Astrocyte (in vitro differentiated cells and primary cell): ENCODE results near the gene S1PR3. TPM values are rescaled to one million over a fixed set of nuclear protein-coding genes. Genes with fewer than 3 reads are reported as not detected.

Source experiments
- DNase-seq: peaks from one replicate; pipeline ENCODE4 v3.0.0-alpha.2; 2010; ENCODE audit warnings: low read depth
- FAIRE-seq: peaks from 2 replicates; lab custom pipeline; 2011; peaks lifted over from hg19 to GRCh38; lab: Jason Lieb, UNC
- H2AFZ ChIP-seq: 2 replicates; pipeline ENCODE4 v1.6.0; 2012; ENCODE audit warnings: low read depth, low read length, inconsistent platforms
- H3K27ac ChIP-seq: 2 replicates; pipeline ENCODE4 v1.5.1; 2011; ENCODE audit warnings: low read depth, low read length, inconsistent platforms
- H3K27me3 ChIP-seq: 2 replicates; pipeline ENCODE4 v1.6.0; 2011; ENCODE audit warnings: low read length, inconsistent platforms; ENCODE audit not compliant: insufficient read depth
- H3K36me3 ChIP-seq: 2 replicates; pipeline ENCODE4 v1.5.1; 2011; ENCODE audit warnings: low read length, inconsistent platforms; ENCODE audit not compliant: insufficient read depth
- H3K4me1 ChIP-seq: 2 replicates; pipeline ENCODE4 v1.5.1; 2011; ENCODE audit warnings: low read length, inconsistent platforms; ENCODE audit not compliant: insufficient read depth
- H3K4me2 ChIP-seq: 2 replicates; pipeline ENCODE4 v1.6.0; 2012; ENCODE audit warnings: low read length, inconsistent platforms
- H3K4me3 ChIP-seq: 2 replicates; pipeline ENCODE4 v1.5.1; 2011; ENCODE audit warnings: low read depth, mild to moderate bottlenecking, low read length, inconsistent platforms; ENCODE audit not compliant: insufficient read depth
- H3K79me2 ChIP-seq: 2 replicates; pipeline ENCODE4 v1.6.0; 2012; ENCODE audit warnings: mild to moderate bottlenecking, low read length, inconsistent platforms; ENCODE audit not compliant: insufficient read depth
- H3K9ac ChIP-seq: 2 replicates; pipeline ENCODE4 v1.6.0; 2012; ENCODE audit warnings: mild to moderate bottlenecking, low read length, inconsistent platforms
- H3K9me3 ChIP-seq: 2 replicates; pipeline ENCODE4 v1.5.1; 2012; ENCODE audit warnings: low read depth, mild to moderate bottlenecking, low read length, inconsistent platforms; ENCODE audit not compliant: insufficient read depth
- H4K20me1 ChIP-seq: 2 replicates; pipeline ENCODE4 v1.6.0; 2012; ENCODE audit warnings: low read length, inconsistent platforms; ENCODE audit not compliant: insufficient read depth
- H3K27ac Mint-ChIP-seq: one replicate; pipeline ENCODE4 v1.8.0; 2021; ENCODE audit warnings: mild to moderate bottlenecking, mixed read lengths; ENCODE audit not compliant: unreplicated experiment
- H3K27me3 Mint-ChIP-seq: one replicate; pipeline ENCODE4 v1.8.0; 2021; ENCODE audit warnings: low read depth, mixed read lengths; ENCODE audit not compliant: unreplicated experiment
- H3K36me3 Mint-ChIP-seq: one replicate; pipeline ENCODE4 v1.8.0; 2021; ENCODE audit warnings: low read depth, mixed read lengths; ENCODE audit not compliant: unreplicated experiment
- H3K4me1 Mint-ChIP-seq: one replicate; pipeline ENCODE4 v1.8.0; 2021; ENCODE audit warnings: low read depth, mixed read lengths; ENCODE audit not compliant: unreplicated experiment
- H3K4me3 Mint-ChIP-seq: one replicate; pipeline ENCODE4 v1.8.0; 2021; ENCODE audit warnings: mild to moderate bottlenecking, moderate library complexity, mixed read lengths; ENCODE audit not compliant: unreplicated experiment
- H3K9me3 Mint-ChIP-seq: one replicate; pipeline ENCODE4 v1.8.0; 2021; ENCODE audit warnings: mild to moderate bottlenecking, mixed read lengths; ENCODE audit not compliant: unreplicated experiment
- CTCF ChIP-seq: IDR thresholded peaks from 2 replicates; pipeline ENCODE4 v1.5.1; 2011; ENCODE audit warnings: low read depth, mild to moderate bottlenecking, inconsistent platforms, low read length, moderate library complexity; ENCODE audit not compliant: insufficient read depth
- EZH2 ChIP-seq: IDR thresholded peaks from 2 replicates; pipeline ENCODE4 v1.6.1; 2012; ENCODE audit warnings: mild to moderate bottlenecking, low read length, inconsistent platforms; ENCODE audit not compliant: insufficient read depth
- total RNA-seq: library from RNA; stranded (reverse); gene quantifications from 2 replicates; pipeline ENCODE4 v1.2.1, GENCODE V29; 2021

Gene S1PR3
- total RNA-seq, 1 donor from 2014 or later, result 24.6 TPM

GRCh38 chr9:89037891-89038290 lies 46.6 kb downstream of the S1PR3 start:
- Histone ChIP-seq H3K36me3 (peaks cover 11% of the 10 kb centered on the region), H3K9me3 (no peaks in the 10 kb centered on the region), H3K4me3 (no peak overlapping the region), H3K79me2 (peaks cover 12% of the 10 kb centered on the region), H3K27me3 (no peaks in the 10 kb centered on the region), H2AFZ (no peak overlapping the region), H4K20me1 (peaks cover 5% of the 10 kb centered on the region), H3K4me2 (peak overlapping the region; percentile 76), H3K27ac (peak overlapping the region; percentile 24), H3K4me1 (peaks cover 19% of the 10 kb centered on the region), H3K9ac (no peak overlapping the region)
- Mint-ChIP-seq H3K4me3 (no peak overlapping the region), H3K36me3 (peaks cover under 1% of the 10 kb centered on the region), H3K4me1 (no peaks in the 10 kb centered on the region), H3K27ac (no peak overlapping the region), H3K9me3 (no peaks in the 10 kb centered on the region), H3K27me3 (no peaks in the 10 kb centered on the region)
- TF ChIP-seq EZH2 (no peak), CTCF (no peak)
- DNase-seq (no peak), FAIRE-seq (no peak)

- Histone ChIP-seq H3K9ac (peak overlapping the region; percentile 46), H2AFZ (peak overlapping the region; percentile 12), H3K4me1 (peaks cover 19% of the 10 kb centered on the region), H3K4me2 (peak overlapping the region; percentile 76), H3K27me3 (no peaks in the 10 kb centered on the region), H3K79me2 (peaks cover 12% of the 10 kb centered on the region), H3K4me3 (no peak overlapping the region), H4K20me1 (peaks cover 5% of the 10 kb centered on the region), H3K9me3 (no peaks in the 10 kb centered on the region), H3K36me3 (peaks cover 11% of the 10 kb centered on the region), H3K27ac (peak overlapping the region; percentile 69)
- Mint-ChIP-seq H3K4me1 (no peaks in the 10 kb centered on the region), H3K36me3 (no peaks in the 10 kb centered on the region), H3K27ac (no peak overlapping the region), H3K27me3 (no peaks in the 10 kb centered on the region), H3K4me3 (no peak overlapping the region), H3K9me3 (no peaks in the 10 kb centered on the region)
- FAIRE-seq (peak; percentile 76), DNase-seq (peak; percentile 97)
- TF ChIP-seq EZH2 (no peak), CTCF (no peak)
These were observed 47.3 kb downstream of the S1PR3 start for GRCh38 chr9:89038382-89039103.

GRCh38 chr9:89039104-89039465 lies 47.8 kb downstream of the S1PR3 start:
- Histone ChIP-seq H3K4me1 (peaks cover 19% of the 10 kb centered on the region), H3K27me3 (no peaks in the 10 kb centered on the region), H2AFZ (peak overlapping the region; percentile 12), H3K9ac (peak overlapping the region; percentile 46), H3K36me3 (peaks cover 14% of the 10 kb centered on the region), H3K27ac (peak overlapping the region; percentile 69), H4K20me1 (peaks cover 5% of the 10 kb centered on the region), H3K9me3 (no peaks in the 10 kb centered on the region), H3K4me2 (peak overlapping the region; percentile 76), H3K79me2 (peaks cover 12% of the 10 kb centered on the region), H3K4me3 (no peak overlapping the region)
- Mint-ChIP-seq H3K27ac (no peak overlapping the region), H3K9me3 (no peaks in the 10 kb centered on the region), H3K4me3 (no peak overlapping the region), H3K36me3 (no peaks in the 10 kb centered on the region), H3K27me3 (no peaks in the 10 kb centered on the region), H3K4me1 (no peaks in the 10 kb centered on the region)
- TF ChIP-seq CTCF, result no peak
- no peak for TF ChIP-seq EZH2
- FAIRE-seq (no peak), DNase-seq (no peak)
